ENCODE results near the gene SERPINA3. TPM values are rescaled to one million over a fixed set of nuclear protein-coding genes. Genes with fewer than 3 reads are reported as not detected.
A peak's percentile ranks its signal among the peaks of the same experiment; 100 is the strongest.

SERPINA3 gene
- total RNA-seq (2022) (1,748 and 2,914 TPM in 2 replicates), Bru-seq, nascent RNA (percentile 100 among the genes with signal in this experiment), BruChase-seq, experiment 1, labeled RNA remaining after a 6-hour chase (percentile 98 among the genes with signal in this experiment), BruChase-seq, experiment 2, labeled RNA remaining after a 2-hour chase (percentile 99 among the genes with signal in this experiment)
- long read RNA-seq, transcript SERPINA3-201 (5 exons, 1,589 nt): major isoform, 787 of 1,100 reads
- long read RNA-seq, transcript SERPINA3-204 (3 exons, 2,420 nt): minor isoform, 22 of 1,100 reads
- long read RNA-seq, transcript SERPINA3-202 (5 exons, 1,581 nt): minor isoform, 223 of 1,100 reads
- long read RNA-seq, partial matches to known transcripts: 1 of 1,100 reads
- long read RNA-seq, other reads (novel, unspliced or antisense): 66 of 1,100 reads

- peak; percentile 66 for DNase-seq
- CTCF ChIA-PET: interaction anchor here (0.6 to 4.2 kb wide), 5 partner anchors 10 to 134 kb away, joined by 3 to 76 read pairs (median 5); partner anchors contain the start of gene SERPINA5
- peaks cover 19% of the 10 kb centered on the region for H3K36me3 Mint-ChIP-seq (ENCODE audit: insufficient read depth, unreplicated experiment)
Observed at GRCh38 chr14:94612174-94612573, at the start of gene SERPINA3. Gene SERPINA3, plus strand, starts transcription at chr14:94612391. Its CDS starts 2,051 bp downstream, at chr14:94614442.

GRCh38 chr14:94562941-94563883 is 49.0 kb upstream of the SERPINA3 start:
- H3K27me3 Mint-ChIP-seq (ENCODE audit: unreplicated experiment): no peaks in the 10 kb centered on the region
- intact Hi-C loops (cut with micrococcal nuclease; ENCODE audit: unreplicated experiment): no loop called here
- CTCF ChIA-PET: no interaction called here
- peaks cover 6% of the 10 kb centered on the region for H3K36me3 Mint-ChIP-seq (ENCODE audit: insufficient read depth, unreplicated experiment)
- no TSS peak for BruUV-seq (replicated peaks)
- no peak overlapping the region for H3K4me3 Mint-ChIP-seq (ENCODE audit: low read depth, unreplicated experiment)
- DNase-seq: no peak
- H3K27ac Mint-ChIP-seq (ENCODE audit: unreplicated experiment): no peak overlapping the region
- peaks cover 4% of the 10 kb centered on the region for H3K9me3 Mint-ChIP-seq (ENCODE audit: low read depth, unreplicated experiment)
- TF ChIP-seq CTCF (IDR thresholded peaks at IDR 0.05; ENCODE audit: unreplicated experiment): no peak
- peaks cover 33% of the 10 kb centered on the region for H3K4me1 Mint-ChIP-seq (ENCODE audit: low read depth, unreplicated experiment)

More at GRCh38 chr14:94612174-94612573, at the start of gene SERPINA3:
- H3K4me1 Mint-ChIP-seq (ENCODE audit: low read depth, unreplicated experiment): peaks cover 34% of the 10 kb centered on the region
- peak within 1 kb of the TSS; percentile 77 for H3K4me3 Mint-ChIP-seq (ENCODE audit: low read depth, unreplicated experiment)
- no peak for TF ChIP-seq CTCF (IDR thresholded peaks at IDR 0.05; ENCODE audit: unreplicated experiment)
- intact Hi-C loops (cut with micrococcal nuclease; ENCODE audit: unreplicated experiment): loop anchor here (10.0 kb wide), 1 partner anchor 177 kb away; no protein-coding TSS in a partner anchor
- no peak within 1 kb of the TSS for H3K27ac Mint-ChIP-seq (ENCODE audit: unreplicated experiment)
- H3K9me3 Mint-ChIP-seq (ENCODE audit: low read depth, unreplicated experiment): no peaks in the 10 kb centered on the region
- BruUV-seq (replicated peaks): no TSS peak
- H3K27me3 Mint-ChIP-seq (ENCODE audit: unreplicated experiment): no peaks in the 10 kb centered on the region

DNA sequence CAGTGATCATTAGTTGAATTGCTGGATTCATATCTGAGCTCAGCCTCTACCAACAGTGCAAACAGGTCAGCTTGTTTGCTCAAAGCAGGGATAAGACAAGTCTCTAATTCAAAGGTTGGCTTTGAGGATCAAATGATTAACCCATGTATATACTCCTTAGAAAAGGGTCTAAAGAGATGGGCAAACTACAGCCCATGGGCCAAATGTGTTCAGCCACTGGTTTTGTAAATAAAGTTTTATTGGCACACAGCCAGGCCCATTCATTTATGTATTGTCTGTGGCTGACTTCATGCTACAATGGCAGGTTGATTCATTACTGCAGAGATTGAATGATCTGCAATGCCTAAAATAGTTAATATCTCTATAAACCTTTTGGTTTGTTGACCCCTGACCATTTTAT is 47.8 kb upstream of the SERPINA3 start:
- no peak for TF ChIP-seq CTCF (IDR thresholded peaks at IDR 0.05; ENCODE audit: unreplicated experiment)
- CTCF ChIA-PET: no interaction called here
- Mint-ChIP-seq H3K27ac (ENCODE audit: unreplicated experiment) (no peak overlapping the region), H3K4me3 (ENCODE audit: low read depth, unreplicated experiment) (no peak overlapping the region), H3K9me3 (ENCODE audit: low read depth, unreplicated experiment) (peaks cover 4% of the 10 kb centered on the region), H3K36me3 (ENCODE audit: insufficient read depth, unreplicated experiment) (peaks cover 6% of the 10 kb centered on the region), H3K4me1 (ENCODE audit: low read depth, unreplicated experiment) (peaks cover 33% of the 10 kb centered on the region), H3K27me3 (ENCODE audit: unreplicated experiment) (no peaks in the 10 kb centered on the region)
- intact Hi-C loops (cut with micrococcal nuclease; ENCODE audit: unreplicated experiment): no loop called here
- no peak for DNase-seq
- BruUV-seq (replicated peaks): no TSS peak

DNA sequence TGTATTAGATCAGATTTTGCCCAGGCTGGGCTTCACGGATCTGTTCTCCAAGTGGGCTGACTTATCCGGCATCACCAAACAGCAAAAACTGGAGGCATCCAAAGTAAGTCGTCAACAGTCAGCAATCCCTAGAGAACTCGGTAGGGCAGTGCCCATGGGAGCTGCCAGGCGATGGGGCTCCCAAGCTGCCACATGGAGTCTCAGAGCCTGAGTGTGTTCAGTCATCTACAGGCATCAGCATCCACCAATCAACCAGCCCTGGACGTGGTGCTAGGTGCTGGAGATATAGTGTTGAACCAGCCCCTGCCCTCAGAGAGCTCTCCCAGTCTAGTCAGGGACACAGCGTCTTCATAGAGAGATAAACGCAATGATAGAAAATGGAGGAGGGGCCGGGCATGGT is 44.0 kb upstream of the SERPINA3 start:
- peaks cover 28% of the 10 kb centered on the region for H3K4me1 Mint-ChIP-seq (ENCODE audit: low read depth, unreplicated experiment)
- no peak overlapping the region for H3K4me3 Mint-ChIP-seq (ENCODE audit: low read depth, unreplicated experiment)
- intact Hi-C loops (cut with micrococcal nuclease; ENCODE audit: unreplicated experiment): no loop called here
- H3K9me3 Mint-ChIP-seq (ENCODE audit: low read depth, unreplicated experiment): peaks cover 4% of the 10 kb centered on the region
- no TSS peak for BruUV-seq (replicated peaks)
- H3K27me3 Mint-ChIP-seq (ENCODE audit: unreplicated experiment): no peaks in the 10 kb centered on the region
- H3K36me3 Mint-ChIP-seq (ENCODE audit: insufficient read depth, unreplicated experiment): no peaks in the 10 kb centered on the region
- CTCF ChIA-PET: no interaction called here
- H3K27ac Mint-ChIP-seq (ENCODE audit: unreplicated experiment): no peak overlapping the region
- TF ChIP-seq CTCF (IDR thresholded peaks at IDR 0.05; ENCODE audit: unreplicated experiment): no peak
- DNase-seq: no peak

Measured in Calu3 (cell line).